Thyroid gland (tissue), 4 donors: ENCODE results near the gene UHMK1.

Source experiments
- POLR2A ChIP-seq, 2 donors: fragments of 450-650 bp; IDR thresholded peaks; one replicate each; pipeline ENCODE4 v1.6.1; 2017; ENCODE audit warnings: antibody characterized with exemption in 2 of 2, mild to moderate bottlenecking in 2 of 2, moderate library complexity in 1 of 2
- TF ChIP-seq, protein P1 (sequence below), 6 experiments: fragments of 200-600 bp in 3 of 6; fragments of 450-650 bp in 3 of 6; sonication (generic) in 3 of 6; IDR thresholded peaks; one replicate each; pipeline ENCODE4 v1.5.1; 2016 to 2019; ENCODE audit warnings: antibody characterized with exemption in 6 of 6, mild to moderate bottlenecking in 2 of 6, inconsistent platforms in 1 of 6, moderate library complexity in 1 of 6

DNA sequence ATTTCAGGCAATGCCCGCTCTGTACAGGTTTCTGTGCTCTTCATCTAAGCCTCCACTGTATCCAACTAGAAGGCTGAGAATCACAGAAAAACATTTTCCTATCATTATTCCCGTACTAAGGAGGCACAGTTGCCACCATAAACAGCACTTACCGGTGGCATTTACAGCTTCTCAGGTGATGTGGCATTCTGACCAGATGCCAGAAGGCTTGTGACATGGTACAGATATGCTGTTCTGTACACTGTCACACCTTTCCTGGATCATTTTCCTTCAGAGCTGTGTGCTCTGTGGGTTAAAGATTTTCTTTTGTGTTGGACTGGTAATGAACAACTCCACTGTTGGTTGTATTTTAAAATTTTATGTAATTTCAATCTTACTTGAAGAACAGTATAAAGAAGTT, 59.9 kb downstream of the UHMK1 start:
- TF ChIP-seq, protein P1, sequence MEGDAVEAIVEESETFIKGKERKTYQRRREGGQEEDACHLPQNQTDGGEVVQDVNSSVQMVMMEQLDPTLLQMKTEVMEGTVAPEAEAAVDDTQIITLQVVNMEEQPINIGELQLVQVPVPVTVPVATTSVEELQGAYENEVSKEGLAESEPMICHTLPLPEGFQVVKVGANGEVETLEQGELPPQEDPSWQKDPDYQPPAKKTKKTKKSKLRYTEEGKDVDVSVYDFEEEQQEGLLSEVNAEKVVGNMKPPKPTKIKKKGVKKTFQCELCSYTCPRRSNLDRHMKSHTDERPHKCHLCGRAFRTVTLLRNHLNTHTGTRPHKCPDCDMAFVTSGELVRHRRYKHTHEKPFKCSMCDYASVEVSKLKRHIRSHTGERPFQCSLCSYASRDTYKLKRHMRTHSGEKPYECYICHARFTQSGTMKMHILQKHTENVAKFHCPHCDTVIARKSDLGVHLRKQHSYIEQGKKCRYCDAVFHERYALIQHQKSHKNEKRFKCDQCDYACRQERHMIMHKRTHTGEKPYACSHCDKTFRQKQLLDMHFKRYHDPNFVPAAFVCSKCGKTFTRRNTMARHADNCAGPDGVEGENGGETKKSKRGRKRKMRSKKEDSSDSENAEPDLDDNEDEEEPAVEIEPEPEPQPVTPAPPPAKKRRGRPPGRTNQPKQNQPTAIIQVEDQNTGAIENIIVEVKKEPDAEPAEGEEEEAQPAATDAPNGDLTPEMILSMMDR (IDR thresholded peaks at IDR 0.05) = no peak
- TF ChIP-seq POLR2A (IDR thresholded peaks at IDR 0.05) = no peak
